Esophagus squamous epithelium (tissue), 4 donors: ENCODE results near the gene TEAD1.

ENCODE experiments used
- CTCF ChIP-seq, 6 experiments: fragments of 450-650 bp in 4 of 6; fragments of 200-600 bp in 2 of 6; sonication (generic) in 2 of 6; IDR thresholded peaks; one replicate each; pipeline ENCODE4 v1.5.1; 2016 to 2019; ENCODE audit warnings: antibody characterized with exemption in 6 of 6, mild to moderate bottlenecking in 4 of 6, moderate library complexity in 4 of 6
- POLR2A ChIP-seq, 4 donors: fragments of 450-650 bp; IDR thresholded peaks; one replicate each; pipeline ENCODE4 v1.6.1; 2017; ENCODE audit warnings: antibody characterized with exemption in 4 of 4, mild to moderate bottlenecking in 4 of 4, moderate library complexity in 3 of 4

GRCh38 chr11:12721816-12722604 is 47.8 kb downstream of the TEAD1 start:
- TF ChIP-seq CTCF (IDR thresholded peaks at IDR 0.05): no peak
- TF ChIP-seq POLR2A (IDR thresholded peaks at IDR 0.05): no peak
